ENCODE results near the gene THAP9.
A peak's percentile ranks its signal among the peaks of the same experiment; 100 is the strongest.

Gene THAP9

DNA sequence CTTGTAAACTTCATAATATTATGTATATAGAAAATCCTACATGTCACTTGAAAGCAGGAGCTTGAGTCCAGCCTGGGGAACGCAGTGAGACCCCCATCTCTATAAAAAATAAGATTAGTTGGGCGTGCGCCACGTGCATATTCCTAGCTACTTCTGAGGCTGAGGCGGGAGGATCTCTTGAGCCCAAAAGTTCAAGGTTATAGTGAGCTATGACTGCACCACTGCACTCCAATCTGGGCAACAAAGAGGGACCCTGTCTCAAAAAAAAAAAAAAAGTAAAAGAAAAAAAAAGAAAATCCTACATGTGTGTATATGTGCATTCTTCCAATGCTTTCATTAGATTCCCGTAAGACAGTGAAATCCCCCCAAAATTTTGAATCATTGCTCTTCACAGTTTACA is 11.2 kb upstream of the THAP9 start:
- H3K9me3 Mint-ChIP-seq, result no peaks in the 10 kb centered on the region
- no peak for ATAC-seq (ENCODE audit: low read depth)
- H3K4me3 Mint-ChIP-seq, result peak overlapping the region; percentile 95
- no peak for DNase-seq (ENCODE audit: low spot score in 2 of 2)
- peaks cover 8% of the 10 kb centered on the region for H3K36me3 Mint-ChIP-seq
- peaks cover 20% of the 10 kb centered on the region for H3K4me1 Mint-ChIP-seq
- H3K27ac Mint-ChIP-seq, result no peak overlapping the region
- no peaks in the 10 kb centered on the region for H3K27me3 Mint-ChIP-seq

DNA sequence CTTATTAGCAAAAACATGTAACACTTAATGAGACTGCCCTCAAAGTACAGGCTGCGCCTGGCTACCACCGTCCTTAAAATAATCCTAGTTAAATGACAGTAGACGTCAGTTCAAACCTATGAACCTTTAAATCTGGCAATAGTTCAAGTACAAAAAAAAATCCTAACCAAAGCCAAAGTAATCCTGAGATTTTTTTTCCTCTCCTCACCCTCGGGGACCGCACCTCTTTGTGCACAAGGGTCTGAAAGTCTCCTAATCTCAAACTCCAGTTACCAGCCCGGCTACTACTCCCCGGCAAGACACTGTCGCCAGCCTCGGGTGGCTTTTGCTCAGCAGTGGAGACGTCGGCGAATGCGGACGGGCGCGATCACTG is 10.0 kb upstream of the THAP9 start:
- no peak for ATAC-seq (ENCODE audit: low read depth)

DNA sequence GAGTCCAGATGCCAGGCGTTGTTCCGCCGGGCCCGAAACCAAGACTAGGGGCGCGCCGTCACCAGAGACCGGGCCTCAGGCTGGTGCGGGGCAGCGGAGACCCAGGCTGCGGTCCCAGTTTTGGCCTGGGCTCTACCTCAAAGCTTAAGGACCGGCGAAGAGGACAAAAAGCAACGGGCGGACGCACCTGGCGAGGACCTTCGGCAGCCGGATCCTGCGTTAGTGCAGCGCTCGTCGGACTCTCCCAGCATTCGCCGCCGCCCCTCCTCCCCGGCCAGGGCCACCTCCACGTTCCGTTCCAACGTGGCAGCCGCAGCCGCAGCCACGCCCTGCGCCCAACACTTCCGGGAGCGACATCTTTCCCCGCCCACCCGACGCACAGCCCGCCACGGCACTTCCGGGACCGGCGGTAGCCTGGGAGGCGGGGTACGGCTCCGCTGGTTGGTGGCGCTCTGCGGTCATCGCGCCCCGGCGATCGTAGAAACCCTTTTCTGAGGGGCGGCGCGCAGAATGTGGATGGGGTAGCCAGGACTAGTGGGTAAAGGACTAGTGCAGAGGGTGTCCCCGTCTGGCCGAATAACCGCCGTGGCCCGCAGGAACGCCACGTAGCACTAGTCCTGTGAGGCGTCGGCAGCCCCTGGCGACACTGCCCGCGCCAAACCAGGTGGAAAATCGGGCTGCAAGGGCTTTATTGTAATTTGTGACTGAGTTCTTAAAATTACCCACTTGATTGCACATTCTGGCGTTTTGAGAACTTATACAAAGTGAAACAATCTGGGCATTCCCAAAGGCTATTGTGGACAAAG is 9.4 kb upstream of the THAP9 start, which contains the start of gene SEC31A:
Gene SEC31A, minus strand, starts transcription at position 253 of the 806 bp plus-strand sequence. CDS start 9,217 bp downstream, outside the sequence.
- H3K4me1 Mint-ChIP-seq, result peaks cover 11% of the 10 kb centered on the region

More for the DNA sequence above, 10.0 kb upstream of the THAP9 start:
- Mint-ChIP-seq H3K4me3 (peak overlapping the region; percentile 95), H3K4me1 (peaks cover 14% of the 10 kb centered on the region), H3K36me3 (peaks cover 11% of the 10 kb centered on the region), H3K27ac (peak overlapping the region; percentile 96), H3K9me3 (no peaks in the 10 kb centered on the region), H3K27me3 (no peaks in the 10 kb centered on the region)
- DNase-seq (ENCODE audit: low spot score in 2 of 2), result no peak

DNA sequence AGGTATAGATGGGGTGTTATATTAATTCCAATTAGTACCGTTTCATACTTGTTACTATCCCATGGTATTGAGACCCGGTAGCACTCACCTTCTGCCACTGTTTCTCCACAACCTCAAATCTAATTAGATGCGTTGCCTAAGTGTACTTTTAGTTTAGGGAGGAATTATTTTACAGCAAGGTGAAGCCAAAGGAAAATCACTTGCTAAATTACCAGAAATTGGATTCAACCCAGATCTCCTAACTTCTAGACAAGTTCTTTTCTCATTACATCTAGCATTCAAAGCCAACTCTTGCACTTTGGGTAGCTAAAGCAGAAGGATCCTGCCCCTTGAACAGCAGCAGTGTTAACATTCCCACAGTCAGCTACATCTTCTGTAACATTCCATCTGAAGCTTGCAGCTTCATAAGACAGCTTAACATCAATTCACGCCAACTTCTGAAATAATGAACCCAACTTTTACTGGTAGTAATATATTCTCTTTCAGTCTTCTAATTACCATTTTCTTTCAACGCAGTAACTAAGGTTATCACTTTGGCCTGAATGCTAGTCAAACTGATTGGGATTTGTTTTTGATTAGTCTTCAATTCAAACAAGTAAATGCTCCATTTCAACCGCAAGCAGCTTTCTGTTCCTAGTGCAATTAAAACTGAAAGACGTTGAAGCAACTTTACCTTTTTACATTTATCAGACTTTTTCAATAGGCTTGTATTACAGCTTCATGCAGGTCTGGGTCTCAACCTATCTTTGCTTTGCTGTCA is 8.6 kb upstream of the THAP9 start:
- H3K4me1 Mint-ChIP-seq, result peaks cover 12% of the 10 kb centered on the region
- peaks cover 11% of the 10 kb centered on the region for H3K36me3 Mint-ChIP-seq
- peak overlapping the region; percentile 96 for H3K27ac Mint-ChIP-seq
- no peak for DNase-seq (ENCODE audit: low spot score in 2 of 2)
- ATAC-seq (ENCODE audit: low read depth), result no peak
- H3K27me3 Mint-ChIP-seq, result no peaks in the 10 kb centered on the region
- peak overlapping the region; percentile 95 for H3K4me3 Mint-ChIP-seq
- no peaks in the 10 kb centered on the region for H3K9me3 Mint-ChIP-seq

More for the DNA sequence above, 9.4 kb upstream of the THAP9 start, which contains the start of gene SEC31A:
- Mint-ChIP-seq H3K4me3 (peak within 1 kb of the TSS; percentile 95), H3K27ac (peak within 1 kb of the TSS; percentile 96), H3K36me3 (peaks cover 9% of the 10 kb centered on the region), H3K27me3 (no peaks in the 10 kb centered on the region), H3K9me3 (no peaks in the 10 kb centered on the region)
- peak; percentile 92 to 94 for DNase-seq (ENCODE audit: low spot score in 2 of 2)
- ATAC-seq (ENCODE audit: low read depth), result peak; percentile 92

DNA sequence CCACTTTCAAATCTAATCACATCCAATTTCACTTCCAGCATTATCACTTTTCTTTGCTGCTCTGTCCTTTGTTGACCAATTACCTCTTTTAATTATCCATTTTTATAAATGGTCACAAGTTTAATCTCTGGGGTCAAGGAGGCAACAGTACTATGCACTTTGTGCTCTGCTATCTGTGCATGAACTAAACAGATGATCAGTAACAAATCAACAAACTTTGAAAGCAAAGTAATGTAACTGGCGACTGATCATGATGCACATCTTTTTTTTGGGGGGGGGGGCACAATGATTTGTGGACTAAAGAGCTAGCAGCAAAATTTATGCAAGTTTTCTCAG is 8.1 kb upstream of the THAP9 start:
- DNase-seq (ENCODE audit: low spot score in 2 of 2), result no peak
- no peak for ATAC-seq (ENCODE audit: low read depth)
- peak overlapping the region; percentile 96 for H3K27ac Mint-ChIP-seq
- no peaks in the 10 kb centered on the region for H3K27me3 Mint-ChIP-seq
- H3K36me3 Mint-ChIP-seq, result peaks cover 13% of the 10 kb centered on the region
- peaks cover 14% of the 10 kb centered on the region for H3K4me1 Mint-ChIP-seq
- H3K9me3 Mint-ChIP-seq, result no peaks in the 10 kb centered on the region
- H3K4me3 Mint-ChIP-seq, result no peak overlapping the region

DNA sequence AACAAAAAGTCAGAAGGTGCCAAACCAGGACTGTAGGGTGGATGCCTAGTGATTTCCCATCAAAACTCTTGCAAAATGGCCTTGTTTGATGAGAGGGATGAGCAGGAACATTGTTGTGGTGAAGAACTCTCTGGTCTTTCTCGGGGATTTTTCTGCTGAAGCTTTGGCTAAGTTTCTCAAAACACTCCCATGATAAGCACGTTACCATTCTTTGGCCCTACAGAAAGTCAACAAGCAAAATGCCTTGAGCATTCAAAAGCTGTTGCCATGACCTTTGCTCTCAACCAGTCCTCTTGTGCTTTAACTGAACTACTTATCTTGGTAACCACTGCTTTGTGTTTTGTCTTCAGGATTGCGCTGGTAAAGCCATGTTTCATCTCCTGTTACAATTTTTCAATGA is 6.6 kb upstream of the THAP9 start:
- no peak for ATAC-seq (ENCODE audit: low read depth)
- Mint-ChIP-seq H3K4me3 (no peak overlapping the region), H3K27me3 (no peaks in the 10 kb centered on the region), H3K27ac (no peak overlapping the region), H3K9me3 (no peaks in the 10 kb centered on the region), H3K4me1 (peaks cover 19% of the 10 kb centered on the region), H3K36me3 (peaks cover 13% of the 10 kb centered on the region)
- no peak for DNase-seq (ENCODE audit: low spot score in 2 of 2)

DNA sequence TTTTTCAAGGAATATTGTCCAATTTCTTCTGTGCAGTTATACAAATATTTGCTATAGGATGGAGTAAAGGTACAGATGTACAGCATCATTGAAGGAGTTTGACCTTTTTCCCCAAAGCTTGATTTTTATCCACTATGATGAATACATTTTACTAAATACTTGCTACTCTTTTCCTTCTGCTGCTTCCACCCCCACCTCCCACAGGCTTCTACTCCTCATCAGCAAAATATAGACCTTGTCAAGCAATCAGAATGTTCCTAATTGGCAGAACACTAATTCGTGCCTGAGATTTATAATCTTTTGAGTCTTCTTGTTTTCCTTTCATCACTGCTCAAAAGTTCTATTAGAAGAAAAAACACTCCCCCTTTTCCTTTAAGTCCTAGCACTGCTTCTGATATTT is 3.8 kb upstream of the THAP9 start:
- Mint-ChIP-seq H3K27ac (no peak overlapping the region), H3K36me3 (peaks cover 13% of the 10 kb centered on the region), H3K9me3 (no peaks in the 10 kb centered on the region), H3K4me3 (no peak overlapping the region), H3K4me1 (peaks cover 19% of the 10 kb centered on the region), H3K27me3 (no peaks in the 10 kb centered on the region)
- no peak for DNase-seq (ENCODE audit: low spot score in 2 of 2)
- no peak for ATAC-seq (ENCODE audit: low read depth)

DNA sequence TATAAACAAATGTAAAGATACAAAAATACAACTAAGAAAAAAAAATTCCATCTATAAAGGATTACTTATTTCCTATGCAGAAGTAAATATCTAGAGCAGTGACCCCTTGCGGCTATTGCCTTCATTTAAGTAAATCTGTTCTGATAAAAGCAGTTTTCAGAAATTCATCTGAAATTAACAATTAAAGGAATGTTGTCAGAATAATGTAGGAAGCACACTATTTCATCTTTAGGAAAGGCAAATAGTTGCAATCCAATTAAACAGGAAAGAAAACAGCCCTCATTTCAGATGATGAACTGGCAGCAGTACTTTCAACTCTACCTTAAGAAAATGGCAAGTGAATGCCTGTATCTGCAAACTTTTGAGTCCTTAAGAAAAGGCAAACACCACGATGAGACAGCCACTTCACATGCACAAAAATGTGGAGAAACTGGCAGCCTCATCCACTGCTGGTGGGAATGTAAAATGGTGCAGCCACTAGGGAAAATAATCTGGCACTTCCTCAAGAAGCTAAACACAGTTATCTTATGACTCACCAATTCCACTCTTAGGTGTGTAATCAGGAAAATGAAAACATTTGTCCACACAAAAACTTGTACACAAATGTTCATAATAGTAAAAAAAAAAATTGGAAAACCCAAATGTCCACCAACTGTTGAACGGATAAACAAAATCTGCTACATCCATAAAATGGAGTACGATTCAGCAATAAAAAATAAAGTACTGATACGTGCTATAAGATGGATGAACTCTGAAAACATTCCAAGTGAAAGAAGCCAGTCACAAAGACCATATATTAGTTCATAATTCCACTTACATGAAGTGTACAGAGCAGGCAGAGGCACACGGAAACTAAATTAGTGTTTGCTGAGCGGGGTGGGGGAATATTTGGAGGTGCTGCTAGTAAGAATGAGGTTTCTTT is 2.0 kb upstream of the THAP9 start:
- peak overlapping the region; percentile 38 for H3K27ac Mint-ChIP-seq
- H3K9me3 Mint-ChIP-seq, result no peaks in the 10 kb centered on the region
- no peak for DNase-seq (ENCODE audit: low spot score in 2 of 2)
- peaks cover 13% of the 10 kb centered on the region for H3K36me3 Mint-ChIP-seq
- no peaks in the 10 kb centered on the region for H3K27me3 Mint-ChIP-seq
- peak overlapping the region; percentile 52 for H3K4me3 Mint-ChIP-seq
- peaks cover 12% of the 10 kb centered on the region for H3K4me1 Mint-ChIP-seq
- no peak for ATAC-seq (ENCODE audit: low read depth)

DNA sequence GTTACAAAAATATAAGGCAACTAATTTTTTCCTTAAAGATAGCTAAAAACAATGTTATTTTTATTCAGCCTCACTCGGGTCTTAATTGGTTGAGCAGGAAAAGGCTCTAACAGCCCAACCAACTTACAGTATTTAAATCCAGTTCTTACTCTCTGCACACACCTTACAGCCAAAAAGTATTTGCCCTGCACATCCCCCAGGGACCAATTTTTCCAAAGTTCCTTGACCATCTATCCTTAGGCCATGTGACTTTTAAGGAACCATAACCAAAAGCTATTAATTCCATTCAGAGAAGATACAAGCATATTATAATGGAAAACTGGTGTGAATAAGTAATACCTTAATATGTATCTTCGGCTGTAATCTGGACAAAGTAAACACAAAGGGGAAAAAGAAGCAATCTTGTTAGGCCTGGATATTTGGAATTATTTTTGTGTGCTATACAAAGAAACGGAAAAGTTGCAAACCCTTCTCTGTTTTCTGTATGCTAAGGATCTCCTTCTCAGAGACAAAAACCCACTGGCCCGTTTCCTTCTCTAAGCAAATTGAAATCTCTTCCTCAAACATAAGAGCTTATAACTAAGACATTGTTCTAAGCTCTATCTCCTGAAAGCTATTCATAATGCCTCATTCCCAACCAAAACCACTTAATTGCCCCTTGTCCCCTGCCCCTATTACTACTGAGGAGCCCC is 1.0 kb upstream of the THAP9 start:
- Mint-ChIP-seq H3K4me1 (peaks cover 12% of the 10 kb centered on the region), H3K4me3 (no peak overlapping the region), H3K36me3 (peaks cover 6% of the 10 kb centered on the region), H3K9me3 (no peaks in the 10 kb centered on the region), H3K27ac (no peak overlapping the region), H3K27me3 (no peaks in the 10 kb centered on the region)
- no peak for DNase-seq (ENCODE audit: low spot score in 2 of 2)
- no peak for ATAC-seq (ENCODE audit: low read depth)

DNA sequence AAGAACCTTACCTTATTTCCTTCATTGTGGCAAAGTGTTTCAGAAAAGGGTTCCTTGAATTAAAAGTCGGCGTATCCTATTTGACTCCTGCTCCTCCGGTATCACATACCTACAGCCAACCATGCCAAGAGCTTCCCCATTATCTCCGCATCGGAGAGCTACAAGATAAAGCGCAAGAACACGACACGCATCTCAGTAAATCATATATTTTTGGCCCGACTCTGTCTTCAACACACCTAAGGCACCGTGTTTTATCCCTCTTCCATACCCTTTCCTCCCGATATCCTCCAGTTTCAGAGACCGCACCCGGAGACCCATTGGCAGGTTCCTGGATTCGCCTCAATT is 497 bp upstream of the THAP9 start:
- H3K36me3 Mint-ChIP-seq, result peaks cover 4% of the 10 kb centered on the region
- ATAC-seq (ENCODE audit: low read depth) (no peak), DNase-seq (ENCODE audit: low spot score in 2 of 2) (no peak)
- H3K27me3 Mint-ChIP-seq, result no peaks in the 10 kb centered on the region
- no peaks in the 10 kb centered on the region for H3K9me3 Mint-ChIP-seq
- H3K4me3 Mint-ChIP-seq, result no peak overlapping the region
- peaks cover 12% of the 10 kb centered on the region for H3K4me1 Mint-ChIP-seq
- H3K27ac Mint-ChIP-seq, result no peak overlapping the region

DNA sequence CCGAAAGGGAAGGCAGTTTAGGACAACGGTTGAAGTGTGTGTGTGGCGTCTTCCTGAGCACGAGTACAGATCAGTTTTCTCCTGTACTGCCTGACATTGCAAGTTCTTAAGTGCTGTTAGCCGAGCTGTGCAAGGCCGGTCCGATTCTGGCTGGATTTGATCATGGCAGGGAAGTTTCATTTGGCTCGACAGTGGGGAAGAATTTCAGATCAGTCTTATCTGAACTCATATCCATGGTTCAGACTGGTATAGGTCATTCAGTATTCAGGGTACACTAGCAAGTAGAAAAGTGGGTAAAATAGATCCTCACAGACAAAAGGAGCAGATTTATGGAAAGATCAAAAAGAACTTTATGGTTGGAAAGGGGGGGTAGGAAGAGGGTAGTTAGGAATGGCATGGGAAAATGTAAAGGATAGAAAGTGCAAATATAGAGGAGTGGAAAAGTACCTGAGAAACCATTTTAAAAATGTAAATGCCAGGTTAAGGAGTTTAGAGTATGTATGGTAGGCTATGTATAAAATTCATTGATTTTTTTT is 716 bp downstream of the THAP9 start:
- DNase-seq (ENCODE audit: low spot score in 2 of 2), result no peak
- Mint-ChIP-seq H3K4me1 (peaks cover 16% of the 10 kb centered on the region), H3K4me3 (no peak overlapping the region), H3K9me3 (no peaks in the 10 kb centered on the region), H3K27ac (no peak overlapping the region), H3K36me3 (peaks cover 5% of the 10 kb centered on the region), H3K27me3 (no peaks in the 10 kb centered on the region)
- no peak for ATAC-seq (ENCODE audit: low read depth)

DNA sequence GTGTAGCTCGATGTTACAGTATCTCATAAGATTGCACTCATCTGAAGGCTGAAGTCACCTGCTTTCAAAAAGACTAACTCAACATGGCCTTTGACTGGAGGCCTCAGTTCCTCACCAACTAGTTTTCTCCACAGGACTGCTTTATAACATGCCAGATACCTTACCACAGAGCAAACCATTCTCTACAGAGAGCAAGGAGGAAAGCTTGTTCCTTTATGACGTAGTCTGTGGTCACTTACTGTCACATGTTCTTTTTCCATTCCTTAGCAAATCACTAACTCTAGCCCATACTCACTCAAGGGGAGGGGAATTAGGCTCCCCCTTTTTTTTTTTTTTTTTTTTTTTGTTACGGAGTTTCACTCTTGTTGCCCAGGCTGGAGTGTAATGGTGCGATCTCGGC is 3.2 kb downstream of the THAP9 start:
- Mint-ChIP-seq H3K4me3 (no peak overlapping the region), H3K9me3 (no peaks in the 10 kb centered on the region), H3K27ac (no peak overlapping the region), H3K27me3 (no peaks in the 10 kb centered on the region), H3K4me1 (peaks cover 9% of the 10 kb centered on the region), H3K36me3 (peaks cover 2% of the 10 kb centered on the region)
- DNase-seq (ENCODE audit: low spot score in 2 of 2) (no peak), ATAC-seq (ENCODE audit: low read depth) (no peak)

DNA sequence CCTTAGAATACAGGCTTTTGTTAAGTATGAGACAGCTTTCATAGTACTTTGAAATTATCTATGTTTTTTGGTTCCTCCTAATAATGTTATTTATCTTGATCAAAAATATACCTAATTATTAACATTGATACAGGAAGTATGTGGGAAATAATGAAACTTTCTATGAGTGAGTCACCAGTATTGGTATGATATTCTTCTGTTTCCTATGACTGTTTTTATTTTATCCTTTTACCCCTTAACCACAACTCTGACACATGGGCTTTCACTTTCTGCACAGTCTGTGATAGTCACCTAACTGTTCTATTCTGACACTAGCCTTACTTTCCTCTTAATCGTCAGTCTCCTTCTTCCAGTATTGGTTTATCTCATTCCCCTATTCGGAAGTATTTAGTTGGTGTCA is 4.7 kb downstream of the THAP9 start:
- no peak overlapping the region for H3K4me3 Mint-ChIP-seq
- peaks cover 5% of the 10 kb centered on the region for H3K4me1 Mint-ChIP-seq
- H3K9me3 Mint-ChIP-seq, result no peaks in the 10 kb centered on the region
- peaks cover 2% of the 10 kb centered on the region for H3K36me3 Mint-ChIP-seq
- ATAC-seq (ENCODE audit: low read depth), result no peak
- no peak for DNase-seq (ENCODE audit: low spot score in 2 of 2)
- H3K27ac Mint-ChIP-seq, result peak overlapping the region; percentile 37
- H3K27me3 Mint-ChIP-seq, result no peaks in the 10 kb centered on the region

Measured in memory B cell (primary cell).